Vagina (tissue), 2 donors: ENCODE measurements around the gene PNPT1. TPM values are rescaled to one million over a fixed set of nuclear protein-coding genes. Genes with fewer than 3 reads are reported as not detected.
"Not testable (repeated sequence)": the region's sequence is repeated elsewhere in the genome, so short reads cannot be mapped to it uniquely, and the experiment has no call there.

Experiments
- DNase-seq, 2 donors: peaks; one replicate each; pipeline ENCODE4 v3.0.0-alpha.2; 2017; ENCODE audit errors: extremely low spot score in 2 of 2
- H3K27ac ChIP-seq: fragments of 200-600 bp; sonication (generic); one replicate; pipeline ENCODE4 v1.5.1; 2019
- H3K27me3 ChIP-seq: fragments of 200-600 bp; sonication (generic); one replicate; pipeline ENCODE4 v1.5.1; 2019
- H3K36me3 ChIP-seq, 2 donors: fragments of 200-600 bp; sonication (generic); one replicate each; pipeline ENCODE4 v1.5.1; 2017 to 2019
- H3K4me1 ChIP-seq: fragments of 200-600 bp; sonication (generic); one replicate; pipeline ENCODE4 v1.5.1; 2019
- H3K4me3 ChIP-seq, 2 donors: fragments of 200-600 bp; sonication (generic); 1 replicate in 1 of 2; 2 replicates in 1 of 2; pipeline ENCODE4 v1.5.1; 2016 to 2019
- H3K9me3 ChIP-seq: fragments of 200-600 bp; sonication (generic); one replicate; pipeline ENCODE4 v1.5.1; 2019
- POLR2A ChIP-seq, 2 donors: fragments of 450-650 bp; IDR thresholded peaks; one replicate each; pipeline ENCODE4 v1.6.1; 2017; ENCODE audit warnings: antibody characterized with exemption in 2 of 2, mild to moderate bottlenecking in 2 of 2, moderate library complexity in 2 of 2
- POLR2AphosphoS5 ChIP-seq, 2 donors: sonication (generic); formaldehyde crosslinking; IDR thresholded peaks; one replicate each; pipeline ENCODE4 v1.9.0; 2017; ENCODE audit warnings: antibody characterized with exemption in 2 of 2, mild to moderate bottlenecking in 2 of 2, low read depth in 1 of 2; ENCODE audit not compliant: insufficient read depth in 1 of 2
- intact Hi-C: fragments of 100-400 bp; cut with DNase I; formaldehyde crosslinking; loops from one replicate; pipeline ENCODE4 v1.15.1; 2023
- total RNA-seq: library from RNA; depleted of rRNA; stranded (reverse); fragments of >200 nt; gene quantifications from one replicate; pipeline ENCODE4 v1.2.3, GENCODE V29; 2016
- TF ChIP-seq, protein P1 (sequence below), 3 experiments: fragments of 450-650 bp in 2 of 3; fragments of 200-600 bp in 1 of 3; sonication (generic) in 1 of 3; IDR thresholded peaks; one replicate each; pipeline ENCODE4 v1.5.1; 2017 to 2019; ENCODE audit warnings: antibody characterized with exemption in 3 of 3, mild to moderate bottlenecking in 2 of 3, moderate library complexity in 2 of 3

Gene PNPT1
- total RNA-seq: 40.5 TPM

GRCh38 chr2:55693181-55694125 lies at the start of gene PNPT1:
Gene PNPT1, minus strand, starts transcription at chr2:55693844. Its CDS starts 21 bp downstream, at chr2:55693823.
- DNase-seq: peak in 1 of 2 donors; percentile 94
- H3K27me3 ChIP-seq: no peaks in the 10 kb centered on the region
- peak within 1 kb of the TSS; percentile 71 to 88 for H3K4me3 ChIP-seq
- no peaks in the 10 kb centered on the region for H3K36me3 ChIP-seq
- TF ChIP-seq POLR2AphosphoS5 (IDR thresholded peaks at IDR 0.05; ENCODE audit: insufficient read depth in 1 of 2, low read depth in 1 of 2): peak; percentile 81 to 93
- TF ChIP-seq POLR2A (IDR thresholded peaks at IDR 0.05): no peak
- TF ChIP-seq, protein P1, sequence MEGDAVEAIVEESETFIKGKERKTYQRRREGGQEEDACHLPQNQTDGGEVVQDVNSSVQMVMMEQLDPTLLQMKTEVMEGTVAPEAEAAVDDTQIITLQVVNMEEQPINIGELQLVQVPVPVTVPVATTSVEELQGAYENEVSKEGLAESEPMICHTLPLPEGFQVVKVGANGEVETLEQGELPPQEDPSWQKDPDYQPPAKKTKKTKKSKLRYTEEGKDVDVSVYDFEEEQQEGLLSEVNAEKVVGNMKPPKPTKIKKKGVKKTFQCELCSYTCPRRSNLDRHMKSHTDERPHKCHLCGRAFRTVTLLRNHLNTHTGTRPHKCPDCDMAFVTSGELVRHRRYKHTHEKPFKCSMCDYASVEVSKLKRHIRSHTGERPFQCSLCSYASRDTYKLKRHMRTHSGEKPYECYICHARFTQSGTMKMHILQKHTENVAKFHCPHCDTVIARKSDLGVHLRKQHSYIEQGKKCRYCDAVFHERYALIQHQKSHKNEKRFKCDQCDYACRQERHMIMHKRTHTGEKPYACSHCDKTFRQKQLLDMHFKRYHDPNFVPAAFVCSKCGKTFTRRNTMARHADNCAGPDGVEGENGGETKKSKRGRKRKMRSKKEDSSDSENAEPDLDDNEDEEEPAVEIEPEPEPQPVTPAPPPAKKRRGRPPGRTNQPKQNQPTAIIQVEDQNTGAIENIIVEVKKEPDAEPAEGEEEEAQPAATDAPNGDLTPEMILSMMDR (IDR thresholded peaks at IDR 0.05): no peak
- H3K9me3 ChIP-seq: no peaks in the 10 kb centered on the region
- H3K27ac ChIP-seq: peak within 1 kb of the TSS; percentile 27
- intact Hi-C loops: no loop called here
- peaks cover 16% of the 10 kb centered on the region for H3K4me1 ChIP-seq

DNA sequence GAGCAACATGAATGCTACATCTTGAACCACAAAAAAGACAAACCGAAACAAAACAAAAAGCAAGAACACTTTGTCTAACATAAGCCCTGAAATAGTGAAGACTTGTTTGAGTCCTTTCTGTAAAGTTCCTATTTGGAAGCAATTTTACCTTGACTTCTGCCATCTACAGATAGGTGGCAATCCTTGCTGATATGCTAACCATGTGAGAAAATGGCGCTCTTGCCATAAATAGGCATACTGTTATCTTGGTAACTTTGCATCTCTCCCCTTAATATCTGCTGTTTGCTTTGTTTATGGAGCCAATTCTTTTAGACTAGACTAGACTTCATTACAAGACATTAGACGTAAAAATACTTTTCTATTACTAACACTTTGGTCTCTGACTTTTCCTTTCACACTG lies 49.4 kb upstream of the PNPT1 start:
- DNase-seq: no peak
- intact Hi-C loops: no loop called here
- no peaks in the 10 kb centered on the region for H3K4me1 ChIP-seq
- H3K4me3 ChIP-seq: no peak overlapping the region
- H3K36me3 ChIP-seq: no peaks in the 10 kb centered on the region
- H3K9me3 ChIP-seq: no peaks in the 10 kb centered on the region
- no peaks in the 10 kb centered on the region for H3K27me3 ChIP-seq
- TF ChIP-seq, protein P1 (IDR thresholded peaks at IDR 0.05): no peak
- no peak for TF ChIP-seq POLR2AphosphoS5 (IDR thresholded peaks at IDR 0.05; ENCODE audit: insufficient read depth in 1 of 2, low read depth in 1 of 2)
- TF ChIP-seq POLR2A (IDR thresholded peaks at IDR 0.05): no peak
- H3K27ac ChIP-seq: no peak overlapping the region

DNA sequence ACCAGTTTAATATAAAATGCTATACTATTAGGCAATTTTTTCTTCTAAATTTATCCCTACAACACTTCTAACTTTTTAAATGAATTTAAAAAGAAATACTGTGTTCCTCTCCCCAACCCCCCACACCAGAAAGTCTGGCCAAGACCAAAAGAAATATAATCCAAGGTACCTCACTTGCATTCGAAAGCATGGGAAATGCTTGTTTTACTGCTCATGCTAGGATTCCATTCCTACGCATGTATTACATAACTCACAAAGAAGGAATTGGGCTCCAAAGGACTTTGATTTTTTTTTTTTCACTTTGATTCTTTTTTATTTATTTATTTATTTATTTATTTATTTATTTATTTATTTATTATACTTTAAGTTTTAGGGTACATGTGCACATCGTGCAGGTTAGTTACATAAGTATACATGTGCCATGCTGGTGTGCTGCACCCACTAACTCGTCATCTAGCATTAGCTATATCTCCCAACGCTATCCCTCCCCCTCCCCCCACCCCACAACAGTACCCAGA lies 42.4 kb upstream of the PNPT1 start:
- DNase-seq, H3K27ac ChIP-seq, intact Hi-C loops, H3K36me3 ChIP-seq, H3K27me3 ChIP-seq, H3K4me1 ChIP-seq, H3K9me3 ChIP-seq, H3K4me3 ChIP-seq: not testable (repeated sequence)

- Histone ChIP-seq H3K4me3 (no peak overlapping the region), H3K27me3 (no peaks in the 10 kb centered on the region), H3K36me3 (no peaks in the 10 kb centered on the region), H3K9me3 (no peaks in the 10 kb centered on the region), H3K27ac (no peak overlapping the region), H3K4me1 (no peaks in the 10 kb centered on the region)
- intact Hi-C loops: no loop called here
- DNase-seq: no peak
- no peak for TF ChIP-seq POLR2AphosphoS5 (IDR thresholded peaks at IDR 0.05; ENCODE audit: insufficient read depth in 1 of 2, low read depth in 1 of 2)
- TF ChIP-seq, protein P1 (IDR thresholded peaks at IDR 0.05): no peak
- TF ChIP-seq POLR2A (IDR thresholded peaks at IDR 0.05): no peak
These were observed 41.1 kb upstream of the PNPT1 start for GRCh38 chr2:55734726-55735125.

DNA sequence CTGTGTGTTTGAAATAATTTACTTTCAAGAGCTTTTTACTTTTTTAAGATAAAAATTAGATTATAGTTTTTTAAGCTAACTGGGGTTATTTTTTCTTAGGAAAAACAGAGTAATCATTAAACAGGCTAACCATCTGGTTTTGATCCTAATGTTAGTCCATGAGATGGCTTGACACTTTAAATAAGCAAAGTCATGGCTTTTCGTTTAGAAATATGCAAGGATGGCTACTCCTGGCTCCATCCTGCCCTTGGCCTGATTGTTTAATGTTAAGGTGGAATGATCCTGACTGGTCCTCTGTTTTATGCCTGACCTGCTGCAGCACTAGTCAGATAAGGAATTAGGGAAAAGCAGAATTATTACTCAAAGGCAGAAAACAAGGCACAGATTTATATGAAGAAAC lies 39.7 kb upstream of the PNPT1 start:
- no peaks in the 10 kb centered on the region for H3K36me3 ChIP-seq
- no peaks in the 10 kb centered on the region for H3K4me1 ChIP-seq
- intact Hi-C loops: no loop called here
- no peak for DNase-seq
- H3K27me3 ChIP-seq: no peaks in the 10 kb centered on the region
- TF ChIP-seq POLR2A (IDR thresholded peaks at IDR 0.05) (no peak), POLR2AphosphoS5 (IDR thresholded peaks at IDR 0.05; ENCODE audit: insufficient read depth in 1 of 2, low read depth in 1 of 2) (no peak)
- TF ChIP-seq, protein P1 (IDR thresholded peaks at IDR 0.05): no peak
- H3K4me3 ChIP-seq: no peak overlapping the region
- H3K9me3 ChIP-seq: no peaks in the 10 kb centered on the region
- peak overlapping the region; percentile 13 for H3K27ac ChIP-seq
